Activated CD8-positive, alpha-beta memory T cell treated with anti-CD3 and anti-CD28 coated beads, Interleukin-2, amount 50 U/mL, for 24 hours (primary cell): ENCODE measurements around the gene CYB561D1.

Source experiments
- DNase-seq: peaks from one replicate; pipeline ENCODE4 v3.0.0-alpha.2; 2020; ENCODE audit errors: extremely low read depth

CYB561D1 gene

GRCh38 chr1:109501644-109502363 lies 7.9 kb downstream of the CYB561D1 start:
- DNase-seq: no peak

GRCh38 chr1:109502364-109502851 lies 8.5 kb downstream of the CYB561D1 start:
- no peak for DNase-seq

GRCh38 chr1:109503935-109504334 lies 10.0 kb downstream of the CYB561D1 start:
- DNase-seq: no peak

GRCh38 chr1:109504974-109505373 lies 11.1 kb downstream of the CYB561D1 start:
- DNase-seq: no peak

GRCh38 chr1:109508001-109508872 lies 14.3 kb downstream of the CYB561D1 start:
- DNase-seq: no peak

GRCh38 chr1:109508873-109509175 lies 14.9 kb downstream of the CYB561D1 start:
- DNase-seq: no peak

GRCh38 chr1:109509176-109510134 lies 15.6 kb downstream of the CYB561D1 start, which contains the start of gene AMIGO1:
AMIGO1 (minus strand) TSS chr1:109509727; CDS start chr1:109508912, 815 bp downstream.
- no peak for DNase-seq

GRCh38 chr1:109513110-109513710 lies 19.3 kb downstream of the CYB561D1 start:
- DNase-seq: no peak

- no peak for DNase-seq
These were observed 21.0 kb downstream of the CYB561D1 start for GRCh38 chr1:109514846-109515245.

GRCh38 chr1:109516872-109517271 lies 23.0 kb downstream of the CYB561D1 start:
- DNase-seq: no peak

GRCh38 chr1:109517337-109517736 lies 23.4 kb downstream of the CYB561D1 start:
- DNase-seq: no peak

- no peak for DNase-seq
These were observed 27.4 kb downstream of the CYB561D1 start for GRCh38 chr1:109521002-109521951.

GRCh38 chr1:109522026-109522425 lies 28.1 kb downstream of the CYB561D1 start:
- DNase-seq: no peak

- DNase-seq: no peak
These were observed 29.8 kb downstream of the CYB561D1 start for GRCh38 chr1:109523706-109524105.

- DNase-seq: no peak
These were observed 33.4 kb downstream of the CYB561D1 start for GRCh38 chr1:109527098-109527811.

- DNase-seq: no peak
These were observed 34.2 kb downstream of the CYB561D1 start for GRCh38 chr1:109527846-109528695.

- DNase-seq: no peak
These were observed 34.8 kb downstream of the CYB561D1 start for GRCh38 chr1:109528712-109529111.

GRCh38 chr1:109529881-109530456 lies 36.1 kb downstream of the CYB561D1 start:
- no peak for DNase-seq
